H9 (cell line): ENCODE measurements around the gene RBM8A. TPM values are rescaled to one million over a fixed set of nuclear protein-coding genes. Genes with fewer than 3 reads are reported as not detected.

Experiments used
- DNase-seq: peaks from one replicate; pipeline ENCODE4 v3.0.0-alpha.2; 2017
- H2AFZ ChIP-seq: one replicate; pipeline ENCODE4 v1.6.1; 2013; ENCODE audit warnings: mild to moderate bottlenecking, low read length, control low read depth, moderate library complexity
- H2AK5ac ChIP-seq: 2 replicates; pipeline ENCODE4 v1.6.1; 2013; ENCODE audit warnings: low read length, control low read depth, mixed read lengths; ENCODE audit not compliant: insufficient read length
- H2BK120ac ChIP-seq: one replicate; pipeline ENCODE4 v1.6.1; 2013; ENCODE audit warnings: low read depth, mild to moderate bottlenecking, low read length, control low read depth, inconsistent platforms; ENCODE audit not compliant: poor library complexity, severe bottlenecking
- H2BK12ac ChIP-seq: 2 replicates; pipeline ENCODE4 v1.6.1; 2013; ENCODE audit warnings: low read length, control low read depth, mixed read lengths, low read depth; ENCODE audit not compliant: insufficient read length
- H2BK15ac ChIP-seq: 2 replicates; pipeline ENCODE4 v1.6.1; 2013; ENCODE audit warnings: low read depth, low read length, control low read depth
- H2BK20ac ChIP-seq: one replicate; pipeline ENCODE4 v1.6.1; 2013; ENCODE audit warnings: low read depth, mild to moderate bottlenecking, low read length, control low read depth, inconsistent platforms; ENCODE audit not compliant: poor library complexity, severe bottlenecking
- H2BK5ac ChIP-seq: 2 replicates; pipeline ENCODE4 v1.6.1; 2013; ENCODE audit warnings: low read length, control low read depth, mixed read lengths; ENCODE audit not compliant: insufficient read length
- H3K14ac ChIP-seq: 2 replicates; pipeline ENCODE4 v1.6.1; 2013; ENCODE audit warnings: low read length, control low read depth; ENCODE audit not compliant: insufficient read depth
- H3K18ac ChIP-seq: 2 replicates; pipeline ENCODE4 v1.6.1; 2013; ENCODE audit warnings: low read depth, mild to moderate bottlenecking, mixed read lengths, low read length, control low read depth; ENCODE audit not compliant: insufficient read length
- H3K23ac ChIP-seq: 2 replicates; pipeline ENCODE4 v1.6.1; 2013; ENCODE audit warnings: low read length, control low read depth, mixed read lengths, low read depth; ENCODE audit not compliant: insufficient read length
- H3K23me2 ChIP-seq: 2 replicates; pipeline ENCODE4 v1.6.1; 2013; ENCODE audit warnings: low read depth, mild to moderate bottlenecking, mixed read lengths, low read length, control low read depth; ENCODE audit not compliant: insufficient read length, poor library complexity, severe bottlenecking
- H3K27ac ChIP-seq: 2 replicates; pipeline ENCODE4 v1.5.1; 2013; ENCODE audit warnings: low read length, control low read depth, mixed read lengths, low read depth; ENCODE audit not compliant: insufficient read length
- H3K27me3 ChIP-seq: 2 replicates; pipeline ENCODE4 v1.6.1; 2013; ENCODE audit warnings: low read length, control low read depth, inconsistent platforms; ENCODE audit not compliant: insufficient read depth
- H3K4ac ChIP-seq: 2 replicates; pipeline ENCODE4 v1.6.1; 2013; ENCODE audit warnings: low read depth, mild to moderate bottlenecking, control low read depth, inconsistent platforms, low read length, moderate library complexity
- H3K4me1 ChIP-seq: 2 replicates; pipeline ENCODE4 v1.6.1; 2013; ENCODE audit warnings: low read length, control low read depth, inconsistent platforms; ENCODE audit not compliant: insufficient read depth
- H3K4me2 ChIP-seq: 2 replicates; pipeline ENCODE4 v1.6.1; 2013; ENCODE audit warnings: low read length, control low read depth, mixed read lengths; ENCODE audit not compliant: insufficient read length, insufficient read depth
- H3K56ac ChIP-seq: 2 replicates; pipeline ENCODE4 v1.6.1; 2013; ENCODE audit warnings: low read depth, mild to moderate bottlenecking, mixed read lengths, low read length, control low read depth; ENCODE audit not compliant: insufficient read length
- H3K79me1 ChIP-seq: 2 replicates; pipeline ENCODE4 v1.6.1; 2013; ENCODE audit warnings: low read depth, mild to moderate bottlenecking, moderate library complexity, low read length, control low read depth, inconsistent platforms; ENCODE audit not compliant: insufficient read depth, poor library complexity, severe bottlenecking
- H3K79me2 ChIP-seq: 2 replicates; pipeline ENCODE4 v1.6.1; 2013; ENCODE audit warnings: low read length, control low read depth, inconsistent platforms; ENCODE audit not compliant: insufficient read depth
- H3K9ac ChIP-seq: 2 replicates; pipeline ENCODE4 v1.6.1; 2013; ENCODE audit warnings: low read length, control low read depth, mixed read lengths; ENCODE audit not compliant: insufficient read length; ENCODE audit errors: extremely low read depth
- H3K9me3 ChIP-seq: one replicate; pipeline ENCODE4 v1.6.1; 2013; ENCODE audit warnings: low read depth, low read length, inconsistent platforms; ENCODE audit not compliant: control insufficient read depth
- H3T11ph ChIP-seq: one replicate; pipeline ENCODE4 v1.6.1; 2013; ENCODE audit warnings: mild to moderate bottlenecking, low read length, control low read depth, inconsistent platforms
- H4K20me1 ChIP-seq: one replicate; pipeline ENCODE4 v1.6.1; 2013; ENCODE audit not compliant: control insufficient read depth, insufficient read length, insufficient read depth
- H4K5ac ChIP-seq: 2 replicates; pipeline ENCODE4 v1.6.1; 2013; ENCODE audit warnings: low read depth, mild to moderate bottlenecking, mixed read lengths, low read length, control low read depth; ENCODE audit not compliant: insufficient read length
- H4K8ac ChIP-seq: replicated peaks from 2 replicates; pipeline ENCODE4 v1.6.1; 2013; ENCODE audit warnings: low read length, control low read depth, mixed read lengths, low read depth; ENCODE audit not compliant: insufficient read length
- H4K91ac ChIP-seq: 2 replicates; pipeline ENCODE4 v1.6.1; 2013; ENCODE audit warnings: low read depth, mild to moderate bottlenecking, moderate library complexity, mixed read lengths, low read length, control low read depth; ENCODE audit not compliant: insufficient read length
- H3K27ac Mint-ChIP-seq, 3 experiments: 2 replicates in 2 of 3; 3 replicates in 1 of 3; pipeline ENCODE4 v1.8.0; 2020 to 2021; ENCODE audit warnings: mixed read lengths in 3 of 3, mild to moderate bottlenecking in 1 of 3, moderate library complexity in 1 of 3
- H3K27me3 Mint-ChIP-seq: 2 replicates; pipeline ENCODE4 v1.8.0; 2021; ENCODE audit warnings: low read depth, mild to moderate bottlenecking, moderate library complexity, mixed read lengths
- H3K36me3 Mint-ChIP-seq, 3 experiments: 2 replicates in 2 of 3; 3 replicates in 1 of 3; pipeline ENCODE4 v1.8.0; 2020 to 2021; ENCODE audit warnings: low read depth in 3 of 3, mixed read lengths in 3 of 3; ENCODE audit not compliant: insufficient read depth in 1 of 3
- H3K4me1 Mint-ChIP-seq, 2 experiments: 2 replicates each; pipeline ENCODE4 v1.8.0; 2020; ENCODE audit warnings: mixed read lengths in 2 of 2
- H3K4me3 Mint-ChIP-seq, 2 experiments: 2 replicates in 1 of 2; 3 replicates in 1 of 2; pipeline ENCODE4 v1.8.0; 2020 to 2021; ENCODE audit warnings: mild to moderate bottlenecking in 2 of 2, mixed read lengths in 2 of 2, moderate library complexity in 1 of 2
- H3K9me3 Mint-ChIP-seq, 2 experiments: 2 replicates in 1 of 2; 3 replicates in 1 of 2; pipeline ENCODE4 v1.8.0; 2020; ENCODE audit warnings: mild to moderate bottlenecking in 2 of 2, mixed read lengths in 2 of 2, moderate library complexity in 1 of 2
- WGBS: extraction: QIAGEN DNeasy Blood & Tissue Kit; methylation state at CpG from one replicate; pipeline ENCODE4 v1.1.7; 2013; ENCODE audit warnings: missing lambda C conversion rate, low lambda C conversion rate, mixed read lengths; ENCODE audit not compliant: insufficient read length; ENCODE audit errors: extremely low coverage; 5-methylcytosine and 5-hydroxymethylcytosine counted together
- total RNA-seq: library from RNA; stranded (reverse); gene quantifications from 2 replicates; pipeline ENCODE4 v1.2.1, GENCODE V29; 2021
- TF ChIP-seq, protein P1 (sequence below): fragments of 200-600 bp; sonication (generic); conservative IDR thresholded peaks from 3 replicates; pipeline ENCODE4 v1.8.0; 2021; ENCODE audit warnings: antibody characterized with exemption, mild to moderate bottlenecking

RBM8A gene
- total RNA-seq, 1 experiment from 2014 or later = 298 TPM

DNA sequence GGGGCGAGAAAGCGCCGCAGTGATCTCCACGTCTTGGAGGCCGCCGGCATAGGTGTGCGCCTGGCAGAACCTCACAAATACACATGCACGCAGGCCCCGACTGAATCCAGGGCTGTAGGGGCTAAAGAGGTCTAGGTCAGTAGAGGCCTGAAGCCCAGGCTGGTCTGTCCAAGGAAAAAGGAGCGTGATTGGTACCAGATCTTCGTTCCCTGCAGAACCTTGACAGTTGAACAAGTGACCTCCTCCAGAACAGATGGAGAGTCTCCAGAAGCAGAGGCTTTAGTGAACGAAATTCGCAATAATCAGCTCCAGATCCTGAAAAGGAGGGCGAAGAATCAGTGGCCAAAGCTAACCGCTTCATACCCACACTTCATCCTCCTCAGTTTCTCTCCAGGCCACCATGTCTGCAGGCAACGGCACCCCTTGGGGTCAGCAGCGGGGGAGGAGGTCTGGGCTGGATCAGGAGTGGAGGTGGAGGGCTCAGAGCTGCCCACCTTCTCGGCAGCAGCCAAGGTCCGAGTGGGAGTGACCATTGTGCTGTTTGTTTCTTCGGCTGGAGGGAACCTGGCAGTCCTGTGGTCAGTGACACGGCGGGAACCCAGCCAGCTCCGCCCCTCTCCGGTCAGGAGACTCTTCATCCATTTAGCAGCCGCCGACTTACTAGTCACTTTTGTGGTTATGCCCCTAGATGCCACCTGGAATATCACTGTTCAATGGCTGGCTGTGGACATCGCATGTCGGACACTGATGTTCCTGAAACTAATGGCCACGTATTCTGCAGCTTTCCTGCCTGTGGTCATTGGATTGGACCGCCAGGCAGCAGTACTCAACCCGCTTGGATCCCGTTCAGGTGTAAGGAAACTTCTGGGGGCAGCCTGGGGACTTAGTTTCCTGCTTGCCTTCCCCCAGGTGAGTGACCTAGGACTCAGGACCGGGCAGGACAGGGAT is 8.0 kb downstream of the RBM8A start:
- Histone ChIP-seq H2AK5ac (no peak overlapping the region), H3K79me2 (no peaks in the 10 kb centered on the region), H3K23ac (no peak overlapping the region), H4K20me1 (no peaks in the 10 kb centered on the region), H4K8ac (no peak overlapping the region), H3K4ac (no peak overlapping the region), H3K4me2 (peak overlapping the region; percentile 96), H3K18ac (peak overlapping the region; percentile 66), H3K27ac (no peak overlapping the region), H3K27me3 (no peaks in the 10 kb centered on the region), H4K5ac (no peak overlapping the region), H3K9me3 (no peaks in the 10 kb centered on the region), H3K56ac (peak overlapping the region; percentile 60), H3K9ac (peak overlapping the region; percentile 87), H2AFZ (peak overlapping the region; percentile 19), H2BK15ac (0 out of 2 replicates have a peak overlapping the region, but pooled peaks have one; percentile 4), H3K14ac (peak overlapping the region; percentile 67), H3T11ph (no peak overlapping the region), H2BK20ac (no peak overlapping the region), H2BK120ac (no peak overlapping the region), H3K4me1 (no peaks in the 10 kb centered on the region), H2BK12ac (peak overlapping the region; percentile 15), H3K79me1 (no peaks in the 10 kb centered on the region), H4K91ac (no peak overlapping the region), H2BK5ac (no peak overlapping the region), H3K23me2 (peaks cover 10% of the 10 kb centered on the region)
- no CpG with 5 or more reads among the region's 33 CpGs for WGBS
- H3K36me3 Mint-ChIP-seq = peaks cover 2 to 13% (median 12%) of the 10 kb centered on the region in 3 experiments; a peak in 6 of 7 replicates
- no peaks in the 10 kb centered on the region for H3K27me3 Mint-ChIP-seq
- peak overlapping the region; percentile 88 to 94 for H3K4me3 Mint-ChIP-seq
- H3K4me1 Mint-ChIP-seq = peaks cover 16 to 17% of the 10 kb centered on the region in 2 experiments
- peak; percentile 64 for DNase-seq
- peak overlapping the region in 2 of 3 experiments; percentile 68 to 92; a peak in 3 of 7 replicates for H3K27ac Mint-ChIP-seq
- TF ChIP-seq, protein P1, sequence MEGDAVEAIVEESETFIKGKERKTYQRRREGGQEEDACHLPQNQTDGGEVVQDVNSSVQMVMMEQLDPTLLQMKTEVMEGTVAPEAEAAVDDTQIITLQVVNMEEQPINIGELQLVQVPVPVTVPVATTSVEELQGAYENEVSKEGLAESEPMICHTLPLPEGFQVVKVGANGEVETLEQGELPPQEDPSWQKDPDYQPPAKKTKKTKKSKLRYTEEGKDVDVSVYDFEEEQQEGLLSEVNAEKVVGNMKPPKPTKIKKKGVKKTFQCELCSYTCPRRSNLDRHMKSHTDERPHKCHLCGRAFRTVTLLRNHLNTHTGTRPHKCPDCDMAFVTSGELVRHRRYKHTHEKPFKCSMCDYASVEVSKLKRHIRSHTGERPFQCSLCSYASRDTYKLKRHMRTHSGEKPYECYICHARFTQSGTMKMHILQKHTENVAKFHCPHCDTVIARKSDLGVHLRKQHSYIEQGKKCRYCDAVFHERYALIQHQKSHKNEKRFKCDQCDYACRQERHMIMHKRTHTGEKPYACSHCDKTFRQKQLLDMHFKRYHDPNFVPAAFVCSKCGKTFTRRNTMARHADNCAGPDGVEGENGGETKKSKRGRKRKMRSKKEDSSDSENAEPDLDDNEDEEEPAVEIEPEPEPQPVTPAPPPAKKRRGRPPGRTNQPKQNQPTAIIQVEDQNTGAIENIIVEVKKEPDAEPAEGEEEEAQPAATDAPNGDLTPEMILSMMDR = no peak
- H3K9me3 Mint-ChIP-seq = no peaks in the 10 kb centered on the region
